GM13977 (cell line): ENCODE results near the gene EPM2AIP1.

Experiments
- DNase-seq: peaks from one replicate; pipeline ENCODE4 v3.0.0; 2012; ENCODE audit warnings: low spot score
- CTCF ChIP-seq: IDR thresholded peaks from 2 replicates; pipeline ENCODE4 v1.5.1; 2012; ENCODE audit warnings: mild to moderate bottlenecking, control low read depth; ENCODE audit not compliant: insufficient read depth; ENCODE audit errors: extremely low read depth, missing control alignments
- in situ Hi-C: fragments of 300-500 bp; cut with MboI; formaldehyde crosslinking; loops from one replicate; pipeline ENCODE4 v1.12.0; 2022; ENCODE audit warnings: low sequenced_read_pairs, low pct_unique_long_range_greater_than_20kb, mixed read lengths, inconsistent platforms; ENCODE audit not compliant: unreplicated experiment

Gene EPM2AIP1

GRCh38 chr3:37031096-37031682 lies 38.3 kb upstream of the EPM2AIP1 start:
- TF ChIP-seq CTCF: no peak
- in situ Hi-C loops: no loop called here
- DNase-seq: no peak

GRCh38 chr3:37030588-37030987 lies 37.7 kb upstream of the EPM2AIP1 start:
- no peak for TF ChIP-seq CTCF
- DNase-seq: no peak
- in situ Hi-C loops: no loop called here

GRCh38 chr3:37029516-37030163 lies 36.7 kb upstream of the EPM2AIP1 start:
- DNase-seq: no peak
- in situ Hi-C loops: no loop called here
- TF ChIP-seq CTCF: no peak

GRCh38 chr3:37029111-37029510 lies 36.2 kb upstream of the EPM2AIP1 start:
- in situ Hi-C loops: no loop called here
- no peak for DNase-seq
- no peak for TF ChIP-seq CTCF

- no peak for TF ChIP-seq CTCF
- DNase-seq: no peak
- in situ Hi-C loops: no loop called here
Measured at GRCh38 chr3:37028329-37028728, 35.4 kb upstream of the EPM2AIP1 start.

- no peak for DNase-seq
- in situ Hi-C loops: no loop called here
- TF ChIP-seq CTCF: no peak
Measured at GRCh38 chr3:37026851-37027250, 33.9 kb upstream of the EPM2AIP1 start.
